Measurements from ENCODE around the gene TMPRSS13. TPM values are rescaled to one million over a fixed set of nuclear protein-coding genes. Genes with fewer than 3 reads are reported as not detected.

Gene TMPRSS13
- total RNA-seq, 2 donors from 2014 or later = 1.2 to 14.7 TPM

DNA sequence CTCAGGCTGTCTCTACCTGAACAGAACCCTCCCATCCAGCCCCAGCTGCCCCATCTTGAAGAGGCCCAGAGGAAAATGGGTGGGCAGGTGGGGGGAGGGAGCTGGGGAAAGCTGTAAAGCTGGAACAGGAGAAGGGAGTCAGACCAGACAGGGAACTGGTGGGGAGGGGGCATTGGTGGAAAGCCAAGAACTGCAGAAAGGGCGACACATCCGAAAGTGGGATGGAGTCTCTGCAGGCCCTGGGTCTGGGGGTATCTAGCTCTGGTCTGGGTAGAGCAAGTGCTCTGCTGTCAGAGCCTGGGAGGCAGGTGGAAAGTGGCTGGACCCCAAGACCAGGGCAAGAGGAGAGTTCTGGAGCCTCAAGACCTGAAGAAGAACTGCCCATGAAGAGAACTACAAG lies 7.7 kb downstream of the TMPRSS13 start:
- Histone ChIP-seq H3K27me3 (replicated peaks; ENCODE audit: insufficient read depth) (no peaks in the 10 kb centered on the region), H3K4me1 (replicated peaks) (no peaks in the 10 kb centered on the region), H3K9me3 (no peaks in the 10 kb centered on the region), H3K4me3 (no peak overlapping the region), H3K36me3 (no peaks in the 10 kb centered on the region), H3K27ac (no peak overlapping the region)
- 86% methylated on average over 2 of the region's 2 CpGs for WGBS
- TF ChIP-seq POLR2A (IDR thresholded peaks at IDR 0.05) (no peak), POLR2AphosphoS5 (IDR thresholded peaks at IDR 0.05) (no peak)
- TF ChIP-seq, protein P1, sequence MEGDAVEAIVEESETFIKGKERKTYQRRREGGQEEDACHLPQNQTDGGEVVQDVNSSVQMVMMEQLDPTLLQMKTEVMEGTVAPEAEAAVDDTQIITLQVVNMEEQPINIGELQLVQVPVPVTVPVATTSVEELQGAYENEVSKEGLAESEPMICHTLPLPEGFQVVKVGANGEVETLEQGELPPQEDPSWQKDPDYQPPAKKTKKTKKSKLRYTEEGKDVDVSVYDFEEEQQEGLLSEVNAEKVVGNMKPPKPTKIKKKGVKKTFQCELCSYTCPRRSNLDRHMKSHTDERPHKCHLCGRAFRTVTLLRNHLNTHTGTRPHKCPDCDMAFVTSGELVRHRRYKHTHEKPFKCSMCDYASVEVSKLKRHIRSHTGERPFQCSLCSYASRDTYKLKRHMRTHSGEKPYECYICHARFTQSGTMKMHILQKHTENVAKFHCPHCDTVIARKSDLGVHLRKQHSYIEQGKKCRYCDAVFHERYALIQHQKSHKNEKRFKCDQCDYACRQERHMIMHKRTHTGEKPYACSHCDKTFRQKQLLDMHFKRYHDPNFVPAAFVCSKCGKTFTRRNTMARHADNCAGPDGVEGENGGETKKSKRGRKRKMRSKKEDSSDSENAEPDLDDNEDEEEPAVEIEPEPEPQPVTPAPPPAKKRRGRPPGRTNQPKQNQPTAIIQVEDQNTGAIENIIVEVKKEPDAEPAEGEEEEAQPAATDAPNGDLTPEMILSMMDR (IDR thresholded peaks at IDR 0.05) = no peak
- intact Hi-C loops (cut with DNase I) = no loop called here
- no peak for DNase-seq (ENCODE audit: low spot score)

DNA sequence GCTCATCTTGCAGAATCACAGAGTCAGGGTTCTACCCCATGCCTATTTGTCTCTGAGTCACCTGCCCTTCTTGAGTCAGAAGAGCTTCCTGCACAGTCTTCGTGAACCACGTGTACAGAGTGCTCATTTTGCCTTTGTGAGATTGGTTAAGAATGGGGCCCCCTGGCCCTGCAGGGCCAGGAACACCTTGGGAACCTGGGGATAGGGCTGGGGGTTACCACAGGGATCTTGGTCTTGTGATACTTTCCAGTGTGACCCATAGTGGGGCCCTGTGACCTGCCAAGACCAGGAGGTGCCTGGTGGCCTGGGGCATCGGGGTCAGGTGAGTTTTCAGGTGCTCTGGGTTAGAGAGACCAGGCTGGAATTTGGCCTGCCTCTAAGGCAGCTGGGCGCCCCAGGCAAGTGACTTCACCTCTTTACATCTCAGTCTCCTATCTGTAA lies 9.4 kb downstream of the TMPRSS13 start:
- intact Hi-C loops (cut with DNase I) = no loop called here
- TF ChIP-seq, protein P1 (IDR thresholded peaks at IDR 0.05) = no peak
- TF ChIP-seq POLR2AphosphoS5 (IDR thresholded peaks at IDR 0.05) (no peak), POLR2A (IDR thresholded peaks at IDR 0.05) (no peak)
- 95% methylated on average over 4 of the region's 4 CpGs for WGBS
- Histone ChIP-seq H3K4me1 (replicated peaks) (no peaks in the 10 kb centered on the region), H3K27ac (no peak overlapping the region), H3K36me3 (no peaks in the 10 kb centered on the region), H3K27me3 (replicated peaks; ENCODE audit: insufficient read depth) (no peaks in the 10 kb centered on the region), H3K4me3 (no peak overlapping the region), H3K9me3 (no peaks in the 10 kb centered on the region)
- no peak for DNase-seq (ENCODE audit: low spot score)

DNA sequence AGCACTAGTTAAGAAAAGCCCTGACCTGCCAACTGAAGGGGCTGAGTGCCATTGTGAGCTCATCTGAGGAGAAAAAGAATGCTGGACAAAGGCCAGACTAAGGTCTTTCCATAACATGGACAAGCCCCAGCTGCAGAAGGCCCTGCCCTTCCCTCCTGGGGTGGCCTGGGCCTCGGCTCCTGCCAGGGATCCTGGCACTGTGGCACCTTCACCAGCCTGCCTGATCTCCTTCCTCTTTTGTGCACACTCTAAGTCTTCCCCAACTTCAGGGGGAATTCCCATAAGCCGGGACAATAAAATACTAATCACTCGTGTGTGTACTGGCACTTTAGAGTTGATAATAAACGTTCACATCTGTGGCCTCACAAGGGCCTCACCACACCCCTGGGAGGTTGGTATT lies 9.9 kb downstream of the TMPRSS13 start:
- H3K36me3 ChIP-seq = no peaks in the 10 kb centered on the region
- 12% methylated on average over 4 of the region's 4 CpGs for WGBS
- no peak overlapping the region for H3K4me3 ChIP-seq
- no peak overlapping the region for H3K27ac ChIP-seq
- TF ChIP-seq, protein P1 (IDR thresholded peaks at IDR 0.05) = no peak
- TF ChIP-seq POLR2A (IDR thresholded peaks at IDR 0.05) = no peak
- TF ChIP-seq POLR2AphosphoS5 (IDR thresholded peaks at IDR 0.05) = no peak
- no peak for DNase-seq (ENCODE audit: low spot score)
- no peaks in the 10 kb centered on the region for H3K4me1 ChIP-seq (replicated peaks)
- no peaks in the 10 kb centered on the region for H3K9me3 ChIP-seq
- H3K27me3 ChIP-seq (replicated peaks; ENCODE audit: insufficient read depth) = no peaks in the 10 kb centered on the region
- intact Hi-C loops (cut with DNase I) = no loop called here

DNA sequence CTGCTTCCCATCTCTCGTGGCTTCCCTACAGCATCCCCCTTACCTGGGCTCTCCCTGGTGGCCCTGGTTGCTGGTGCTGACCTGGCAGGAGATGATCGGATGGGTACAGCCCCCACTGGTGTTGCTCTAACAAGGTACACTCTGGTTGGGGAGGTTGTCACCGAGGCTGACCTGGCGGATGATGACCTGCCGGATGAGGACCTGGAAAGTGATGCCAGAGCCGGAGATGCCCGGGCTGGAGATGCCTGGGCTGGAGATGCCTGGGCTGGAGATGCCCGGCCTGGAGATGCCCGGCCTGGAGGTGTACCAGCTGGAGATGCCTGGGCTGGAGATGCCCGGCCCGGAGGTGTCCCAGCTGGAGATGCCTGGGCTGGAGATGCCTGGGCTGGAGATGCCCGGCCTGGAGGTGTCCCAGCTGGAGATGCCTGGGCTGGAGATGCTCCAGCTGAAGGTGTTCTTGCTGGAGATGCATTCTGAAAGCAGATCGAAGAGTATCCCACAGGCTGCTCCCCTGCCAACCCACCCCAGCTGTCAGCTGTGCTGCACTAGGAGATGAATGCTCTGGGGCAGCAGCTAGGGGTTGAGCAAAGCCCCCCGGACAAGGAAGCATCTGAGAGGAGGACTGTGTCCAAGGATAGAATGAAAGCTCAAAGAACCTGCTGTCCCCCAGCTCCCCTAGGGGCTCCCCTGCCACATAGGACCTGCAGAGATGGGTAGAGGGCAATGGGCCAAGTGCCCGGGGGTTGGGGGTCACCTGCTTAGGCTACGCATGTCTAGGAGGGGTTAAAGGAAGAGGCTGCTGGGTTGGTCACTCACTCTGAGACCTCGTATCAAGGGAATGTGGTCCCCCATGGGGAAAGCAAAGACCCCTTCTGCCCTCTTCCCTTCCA lies 10.6 kb downstream of the TMPRSS13 start:
- TF ChIP-seq POLR2A (IDR thresholded peaks at IDR 0.05) (no peak), POLR2AphosphoS5 (IDR thresholded peaks at IDR 0.05) (no peak)
- TF ChIP-seq, protein P1 (IDR thresholded peaks at IDR 0.05) = no peak
- H3K9me3 ChIP-seq = no peaks in the 10 kb centered on the region
- H3K4me1 ChIP-seq (replicated peaks) = no peaks in the 10 kb centered on the region
- no peaks in the 10 kb centered on the region for H3K27me3 ChIP-seq (replicated peaks; ENCODE audit: insufficient read depth)
- no peak for DNase-seq (ENCODE audit: low spot score)
- H3K36me3 ChIP-seq = no peaks in the 10 kb centered on the region
- H3K4me3 ChIP-seq = no peak overlapping the region
- 91% methylated on average over 17 of the region's 17 CpGs for WGBS
- H3K27ac ChIP-seq = no peak overlapping the region
- intact Hi-C loops (cut with DNase I) = no loop called here
